ENCODE measurements around the gene ACTN4. TPM values are rescaled to one million over a fixed set of nuclear protein-coding genes. Genes with fewer than 3 reads are reported as not detected.
A peak's percentile ranks its signal among the peaks of the same experiment; 100 is the strongest.

The ACTN4 gene
- total RNA-seq, 4 donors from 2014 or later, result 191 to 479 (median 365) TPM

DNA sequence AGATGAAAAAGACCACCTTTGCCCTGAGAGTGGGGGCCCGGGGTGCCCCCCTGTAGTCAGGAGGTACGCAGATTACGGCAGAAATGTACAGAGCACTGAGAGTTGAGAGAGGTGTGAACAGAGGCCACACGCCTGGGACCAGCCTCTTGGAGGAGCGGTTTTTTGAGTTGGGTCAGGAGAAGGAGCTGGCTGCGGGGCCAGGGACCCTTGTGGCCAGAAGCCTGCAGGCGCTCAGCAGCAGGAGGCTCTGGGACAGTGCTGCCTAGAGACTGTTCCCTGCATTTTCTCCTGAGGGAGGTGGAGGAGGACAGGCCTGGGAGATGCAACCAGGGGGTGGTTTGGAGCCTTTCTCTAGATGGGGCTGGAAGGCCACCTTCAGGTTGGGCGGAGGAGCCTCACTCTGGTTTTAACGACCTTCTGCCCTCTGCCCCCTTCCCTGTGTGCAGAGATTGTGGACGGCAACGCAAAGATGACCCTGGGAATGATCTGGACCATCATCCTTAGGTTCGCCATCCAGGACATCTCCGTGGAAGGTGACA lies 57.1 kb downstream of the ACTN4 start:
- Histone ChIP-seq H3K36me3 (peaks cover 57% of the 10 kb centered on the region in 2 donors), H3K27me3 (no peaks in the 10 kb centered on the region), H3K9me3 (no peaks in the 10 kb centered on the region), H3K4me1 (peaks cover 32 to 66% of the 10 kb centered on the region in 2 donors), H3K27ac (peak overlapping the region in 1 of 3 donors; percentile 83), H3K4me3 (replicated peaks in 1 of 3) (no peak overlapping the region)
- 94 to 97% methylated on average over 7 to 13 of the region's 13 CpGs for WGBS, 2 donors
- intact Hi-C loops (cut with DNase I), result no loop called here
- DNase-seq, result no peak
- TF ChIP-seq, protein P1, sequence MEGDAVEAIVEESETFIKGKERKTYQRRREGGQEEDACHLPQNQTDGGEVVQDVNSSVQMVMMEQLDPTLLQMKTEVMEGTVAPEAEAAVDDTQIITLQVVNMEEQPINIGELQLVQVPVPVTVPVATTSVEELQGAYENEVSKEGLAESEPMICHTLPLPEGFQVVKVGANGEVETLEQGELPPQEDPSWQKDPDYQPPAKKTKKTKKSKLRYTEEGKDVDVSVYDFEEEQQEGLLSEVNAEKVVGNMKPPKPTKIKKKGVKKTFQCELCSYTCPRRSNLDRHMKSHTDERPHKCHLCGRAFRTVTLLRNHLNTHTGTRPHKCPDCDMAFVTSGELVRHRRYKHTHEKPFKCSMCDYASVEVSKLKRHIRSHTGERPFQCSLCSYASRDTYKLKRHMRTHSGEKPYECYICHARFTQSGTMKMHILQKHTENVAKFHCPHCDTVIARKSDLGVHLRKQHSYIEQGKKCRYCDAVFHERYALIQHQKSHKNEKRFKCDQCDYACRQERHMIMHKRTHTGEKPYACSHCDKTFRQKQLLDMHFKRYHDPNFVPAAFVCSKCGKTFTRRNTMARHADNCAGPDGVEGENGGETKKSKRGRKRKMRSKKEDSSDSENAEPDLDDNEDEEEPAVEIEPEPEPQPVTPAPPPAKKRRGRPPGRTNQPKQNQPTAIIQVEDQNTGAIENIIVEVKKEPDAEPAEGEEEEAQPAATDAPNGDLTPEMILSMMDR (IDR thresholded peaks at IDR 0.05), result no peak
- no peak for TF ChIP-seq POLR2A (IDR thresholded peaks at IDR 0.05)

DNA sequence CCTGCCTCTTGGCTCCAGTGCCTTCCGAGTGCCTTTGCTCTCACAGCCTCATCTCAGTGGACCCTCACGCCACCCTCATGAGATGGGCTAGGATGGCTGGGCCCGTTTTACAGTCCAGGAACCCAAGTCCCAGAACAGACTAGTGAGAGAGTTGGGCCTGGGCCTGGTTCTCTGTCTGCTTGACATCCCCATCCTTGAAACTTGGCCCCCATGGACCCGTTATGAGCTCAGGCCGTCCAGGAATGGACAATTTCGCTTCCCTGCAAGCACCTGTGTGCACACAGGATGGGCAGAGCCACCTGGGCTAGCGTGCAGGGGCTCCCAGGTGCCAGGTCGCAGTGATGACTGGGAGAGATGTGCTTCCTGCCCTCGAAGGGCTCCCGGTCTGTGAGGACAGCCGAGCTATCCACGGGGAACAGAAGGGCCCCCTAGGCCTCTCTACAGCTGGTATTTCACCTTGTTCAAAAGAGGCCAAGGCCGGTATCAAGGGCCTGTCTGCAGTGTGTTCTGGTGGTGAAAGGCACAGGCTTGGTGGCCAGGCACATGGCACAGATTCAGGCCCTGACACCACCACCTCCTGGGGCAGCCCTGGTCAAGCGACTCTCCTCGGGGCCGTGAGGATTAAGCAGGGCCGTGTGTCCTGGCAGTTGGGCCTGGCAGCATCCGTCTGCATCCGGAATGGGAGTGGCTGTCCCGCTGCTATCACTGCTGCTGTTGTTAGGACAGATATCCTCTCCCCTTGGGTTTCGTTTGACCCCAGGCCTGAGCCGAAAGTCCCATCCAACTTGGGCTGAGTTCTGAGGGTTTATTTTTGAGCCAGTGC lies 58.0 kb downstream of the ACTN4 start:
- Histone ChIP-seq H3K4me1 (peaks cover 23 to 57% of the 10 kb centered on the region in 2 donors), H3K4me3 (replicated peaks in 1 of 3) (no peak overlapping the region), H3K27me3 (no peaks in the 10 kb centered on the region), H3K9me3 (no peaks in the 10 kb centered on the region), H3K27ac (peak overlapping the region in 2 of 3 donors; percentile 10 to 60), H3K36me3 (peaks cover 66% of the 10 kb centered on the region in 2 donors)
- DNase-seq, result no peak
- no peak for TF ChIP-seq POLR2A (IDR thresholded peaks at IDR 0.05)
- TF ChIP-seq, protein P1 (IDR thresholded peaks at IDR 0.05), result no peak
- intact Hi-C loops (cut with DNase I), result no loop called here
- WGBS, 2 donors, result 76 to 79% methylated on average over 10 to 22 of the region's 22 CpGs

DNA sequence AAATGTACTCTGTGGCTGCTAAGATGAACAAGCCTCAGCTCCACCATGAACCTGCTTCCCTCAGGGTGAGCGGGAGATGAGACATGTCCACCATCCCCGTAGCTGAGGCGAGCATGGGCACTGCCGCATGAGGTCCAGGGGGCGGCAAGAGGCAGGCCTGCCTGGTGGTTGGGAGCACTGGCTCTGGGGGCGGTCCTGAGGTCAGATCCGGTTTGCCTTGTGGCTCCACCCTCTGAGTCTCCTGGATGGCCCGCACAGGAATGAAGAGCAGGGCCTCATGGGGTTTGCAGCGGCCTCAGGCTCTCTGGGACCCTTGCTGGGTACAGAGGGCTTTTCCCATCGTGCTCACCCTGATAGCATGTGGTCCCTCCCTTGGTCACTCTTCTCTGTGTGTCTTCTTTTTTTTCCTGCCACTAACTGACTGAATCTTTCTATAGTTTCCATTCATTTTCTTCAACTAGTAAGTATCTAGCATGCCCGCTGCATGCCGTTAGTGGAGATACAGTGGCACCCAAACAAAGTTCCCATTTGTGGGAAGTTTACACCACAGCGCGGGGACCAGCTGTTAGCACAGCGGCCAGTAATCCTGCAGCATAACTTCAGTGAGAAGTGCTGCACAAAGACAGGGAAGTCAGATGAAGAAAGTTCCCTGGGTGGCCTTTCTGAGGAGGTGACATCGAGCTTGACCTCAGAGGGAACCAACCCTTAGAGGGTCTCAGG lies 59.5 kb downstream of the ACTN4 start:
- TF ChIP-seq, protein P1 (IDR thresholded peaks at IDR 0.05), result no peak
- TF ChIP-seq POLR2A (IDR thresholded peaks at IDR 0.05), result no peak
- WGBS, 2 donors, result 78 to 80% methylated on average over 14 to 16 of the region's 16 CpGs
- H3K9me3 ChIP-seq, result no peaks in the 10 kb centered on the region
- H3K36me3 ChIP-seq, result peaks cover 71 to 75% of the 10 kb centered on the region in 2 donors
- H3K27ac ChIP-seq, result peak overlapping the region in 2 of 3 donors; percentile 10 to 60
- intact Hi-C loops (cut with DNase I), result no loop called here
- no peak for DNase-seq
- peaks cover 15 to 57% of the 10 kb centered on the region in 2 donors for H3K4me1 ChIP-seq
- no peak overlapping the region for H3K4me3 ChIP-seq (replicated peaks in 1 of 3)
- no peaks in the 10 kb centered on the region for H3K27me3 ChIP-seq

DNA sequence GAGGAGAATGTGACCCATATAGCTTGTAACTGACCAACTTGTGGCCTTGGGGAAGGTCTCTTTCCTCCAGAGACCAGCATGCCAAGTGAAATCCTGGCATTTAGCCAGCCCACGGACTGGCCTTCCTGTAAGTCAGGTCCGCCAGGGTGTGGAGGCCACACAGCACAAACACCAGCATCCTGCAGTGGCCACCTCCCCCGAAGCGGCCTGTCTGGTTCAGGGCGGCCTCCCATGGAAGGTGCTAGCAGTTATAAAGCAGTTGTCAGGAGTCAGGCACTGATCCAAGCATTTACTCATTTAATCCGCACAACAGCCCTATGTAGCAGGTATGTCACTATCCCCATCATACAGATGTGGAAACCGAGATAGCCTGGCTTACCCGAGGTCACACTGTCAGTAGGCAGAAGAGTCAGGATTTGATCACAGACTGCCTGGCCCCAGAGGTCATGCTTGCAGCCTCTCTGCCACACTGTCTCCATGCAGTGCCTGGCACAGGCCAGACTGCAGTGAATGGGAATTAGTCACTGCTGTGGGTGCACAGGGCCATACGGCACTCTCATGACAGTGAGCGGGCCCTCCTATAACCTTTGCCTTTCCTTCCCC lies 60.2 kb downstream of the ACTN4 start:
- DNase-seq, result peak; percentile 54 to 64
- TF ChIP-seq POLR2A (IDR thresholded peaks at IDR 0.05), result no peak
- TF ChIP-seq, protein P1 (IDR thresholded peaks at IDR 0.05), result no peak
- peaks cover 68 to 75% of the 10 kb centered on the region in 2 donors for H3K36me3 ChIP-seq
- peak overlapping the region in 2 of 3 donors; percentile 10 to 60 for H3K27ac ChIP-seq
- H3K9me3 ChIP-seq, result no peaks in the 10 kb centered on the region
- intact Hi-C loops (cut with DNase I), result no loop called here
- H3K4me3 ChIP-seq (replicated peaks in 1 of 3), result no peak overlapping the region
- H3K4me1 ChIP-seq, result peaks cover 12 to 57% of the 10 kb centered on the region in 2 donors
- 66 to 73% methylated on average over 6 to 9 of the region's 10 CpGs for WGBS, 2 donors
- H3K27me3 ChIP-seq, result no peaks in the 10 kb centered on the region
